ENCODE data around the gene KDM3B.
A peak's percentile ranks its signal among the peaks of the same experiment; 100 is the strongest.
"Not testable (repeated sequence)": the region's sequence is repeated elsewhere in the genome, so short reads cannot be mapped to it uniquely, and the experiment has no call there.

Gene KDM3B

GRCh38 chr5:138352071-138352721 is at the start of gene KDM3B:
Gene KDM3B (plus strand): TSS chr5:138352685. CDS start chr5:138352796, 111 bp downstream.
- peak; percentile 91 for DNase-seq (ENCODE audit: low read depth)

- DNase-seq (ENCODE audit: low read depth), result no peak
Measured at GRCh38 chr5:138303372-138303771, 49.1 kb upstream of the KDM3B start.

- no peak for DNase-seq (ENCODE audit: low read depth)
Measured at GRCh38 chr5:138305797-138306196, 46.7 kb upstream of the KDM3B start.

GRCh38 chr5:138315751-138316278 is 36.7 kb upstream of the KDM3B start:
- DNase-seq (ENCODE audit: low read depth), result no peak

- DNase-seq (ENCODE audit: low read depth), result no peak
Measured at GRCh38 chr5:138316355-138316754, 36.1 kb upstream of the KDM3B start.

- not testable (repeated sequence) for DNase-seq (ENCODE audit: low read depth)
Measured at GRCh38 chr5:138318211-138318610, 34.3 kb upstream of the KDM3B start.

GRCh38 chr5:138330813-138331448 is 21.6 kb upstream of the KDM3B start:
- no peak for DNase-seq (ENCODE audit: low read depth)

GRCh38 chr5:138331449-138332368 is 20.8 kb upstream of the KDM3B start, which contains the start of gene CDC25C:
Gene CDC25C (minus strand): TSS chr5:138331804. CDS start chr5:138331180, 624 bp downstream.
- DNase-seq (ENCODE audit: low read depth), result peak; percentile 95

GRCh38 chr5:138334867-138335447 is 17.5 kb upstream of the KDM3B start:
- no peak for DNase-seq (ENCODE audit: low read depth)

- no peak for DNase-seq (ENCODE audit: low read depth)
Measured at GRCh38 chr5:138336952-138337684, 15.4 kb upstream of the KDM3B start.

- peak; percentile 90 for DNase-seq (ENCODE audit: low read depth)
Measured at GRCh38 chr5:138337685-138338410, 14.6 kb upstream of the KDM3B start, which contains the start of gene FAM53C. Gene FAM53C (plus strand): TSS chr5:138338266. CDS start chr5:138341336, 3,070 bp downstream.

- no peak for DNase-seq (ENCODE audit: low read depth)
Measured at GRCh38 chr5:138338411-138339090, 13.9 kb upstream of the KDM3B start.

- DNase-seq (ENCODE audit: low read depth), result no peak
Measured at GRCh38 chr5:138339091-138339456, 13.4 kb upstream of the KDM3B start.

- no peak for DNase-seq (ENCODE audit: low read depth)
Measured at GRCh38 chr5:138339464-138339863, 13.0 kb upstream of the KDM3B start.

GRCh38 chr5:138340008-138340407 is 12.5 kb upstream of the KDM3B start:
- DNase-seq (ENCODE audit: low read depth), result no peak

GRCh38 chr5:138344887-138345622 is 7.4 kb upstream of the KDM3B start:
- no peak for DNase-seq (ENCODE audit: low read depth)

- no peak for DNase-seq (ENCODE audit: low read depth)
Measured at GRCh38 chr5:138346889-138347288, 5.6 kb upstream of the KDM3B start.

GRCh38 chr5:138349852-138350562 is 2.5 kb upstream of the KDM3B start:
- DNase-seq (ENCODE audit: low read depth), result no peak

GRCh38 chr5:138350563-138350890 is 2.0 kb upstream of the KDM3B start:
- no peak for DNase-seq (ENCODE audit: low read depth)
